Activated CD8-positive, alpha-beta memory T cell treated with anti-CD3 and anti-CD28 coated beads, Interleukin-2, amount 10 ng/mL, durations not matched to agents 7 days and 5 days (primary cell): ENCODE measurements around the gene SLC1A3. TPM values are rescaled to one million over a fixed set of nuclear protein-coding genes. Genes with fewer than 3 reads are reported as not detected.
"Not testable (repeated sequence)": the region's sequence is repeated elsewhere in the genome, so short reads cannot be mapped to it uniquely, and the experiment has no call there.

Source experiments
- ATAC-seq: fragments of 150-1000 bp; cut with Tn5 transposase; one replicate; pipeline ENCODE4 v1.10.0; 2021; ENCODE audit warnings: moderate library complexity
- CTCF ChIA-PET: fragments of 350-600 bp; sonication (Branson Sonifier 250); formaldehyde crosslinking; loops from one replicate; lab custom pipeline; 2021; ENCODE audit warnings: antibody characterized with exemption; lab: Charles Lee
- DNase-seq: peaks from one replicate; pipeline ENCODE4 v3.0.0-alpha.2; 2020
- H3K27ac Mint-ChIP-seq: one replicate; pipeline ENCODE4 v1.8.0; 2021; ENCODE audit warnings: mild to moderate bottlenecking, mixed read lengths
- H3K27me3 Mint-ChIP-seq: one replicate; pipeline ENCODE4 v1.8.0; 2021; ENCODE audit warnings: mixed read lengths
- H3K36me3 Mint-ChIP-seq: one replicate; pipeline ENCODE4 v1.8.0; 2021; ENCODE audit warnings: mild to moderate bottlenecking, mixed read lengths
- H3K4me1 Mint-ChIP-seq: one replicate; pipeline ENCODE4 v1.8.0; 2021; ENCODE audit warnings: mixed read lengths
- H3K4me3 Mint-ChIP-seq: one replicate; pipeline ENCODE4 v1.8.0; 2021; ENCODE audit warnings: mild to moderate bottlenecking, moderate library complexity, mixed read lengths
- H3K9me3 Mint-ChIP-seq: one replicate; pipeline ENCODE4 v1.8.0; 2022; ENCODE audit warnings: low read depth, mixed read lengths
- total RNA-seq, 2 experiments: library from RNA; stranded (reverse); gene quantifications; one replicate each; pipeline ENCODE4 v1.2.3, GENCODE V29; 2021

SLC1A3 gene
- total RNA-seq, 2 experiments from 2014 or later, result not detected

DNA sequence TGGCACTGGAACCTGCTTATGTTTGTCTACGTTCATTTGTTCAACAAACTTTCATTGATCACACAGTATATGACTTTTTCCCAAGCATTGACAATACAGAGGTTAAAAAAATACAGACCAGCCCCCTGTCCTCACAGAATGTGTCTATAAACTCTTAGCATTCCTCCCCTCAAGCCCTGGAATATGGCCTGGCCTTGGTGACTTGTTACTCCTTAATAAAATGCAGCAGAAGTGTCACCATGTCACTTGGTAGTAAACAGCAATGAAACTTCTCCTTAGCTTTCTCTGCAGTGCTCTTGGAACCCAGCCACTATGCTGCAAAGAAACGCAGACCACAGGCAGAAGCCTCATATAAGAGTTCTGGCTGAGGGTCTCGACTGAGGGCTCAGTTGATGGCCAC lies 19.1 kb upstream of the SLC1A3 start:
- no peaks in the 10 kb centered on the region for H3K36me3 Mint-ChIP-seq
- H3K27ac Mint-ChIP-seq, result no peak overlapping the region
- H3K9me3 Mint-ChIP-seq, result no peaks in the 10 kb centered on the region
- H3K4me3 Mint-ChIP-seq, result no peak overlapping the region
- CTCF ChIA-PET, result no interaction called here
- H3K4me1 Mint-ChIP-seq, result no peaks in the 10 kb centered on the region
- peaks cover 7% of the 10 kb centered on the region for H3K27me3 Mint-ChIP-seq
- ATAC-seq (no peak), DNase-seq (no peak)

DNA sequence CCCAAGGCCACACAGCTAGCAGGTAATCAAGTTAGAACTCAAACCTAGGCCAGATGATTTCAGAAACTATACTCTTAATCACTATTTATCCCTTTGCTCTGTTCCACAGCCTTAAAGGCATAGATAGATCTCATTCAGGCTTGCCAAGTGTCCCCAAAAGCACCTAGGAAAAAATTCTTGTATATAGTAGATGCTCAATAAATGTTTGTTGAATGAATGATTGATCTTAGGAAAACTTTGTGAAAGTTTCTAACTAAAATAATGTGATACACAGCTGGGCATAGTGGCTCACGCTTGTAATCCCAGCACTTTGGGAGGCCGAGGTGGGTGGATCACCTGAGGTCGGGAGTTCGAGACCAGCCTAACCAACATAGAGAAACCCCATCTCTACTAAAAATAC lies 16.7 kb upstream of the SLC1A3 start:
- H3K36me3 Mint-ChIP-seq, H3K27ac Mint-ChIP-seq, H3K9me3 Mint-ChIP-seq, H3K4me1 Mint-ChIP-seq, H3K4me3 Mint-ChIP-seq, CTCF ChIA-PET, DNase-seq, ATAC-seq: not testable (repeated sequence)
- peaks cover 10% of the 10 kb centered on the region for H3K27me3 Mint-ChIP-seq

DNA sequence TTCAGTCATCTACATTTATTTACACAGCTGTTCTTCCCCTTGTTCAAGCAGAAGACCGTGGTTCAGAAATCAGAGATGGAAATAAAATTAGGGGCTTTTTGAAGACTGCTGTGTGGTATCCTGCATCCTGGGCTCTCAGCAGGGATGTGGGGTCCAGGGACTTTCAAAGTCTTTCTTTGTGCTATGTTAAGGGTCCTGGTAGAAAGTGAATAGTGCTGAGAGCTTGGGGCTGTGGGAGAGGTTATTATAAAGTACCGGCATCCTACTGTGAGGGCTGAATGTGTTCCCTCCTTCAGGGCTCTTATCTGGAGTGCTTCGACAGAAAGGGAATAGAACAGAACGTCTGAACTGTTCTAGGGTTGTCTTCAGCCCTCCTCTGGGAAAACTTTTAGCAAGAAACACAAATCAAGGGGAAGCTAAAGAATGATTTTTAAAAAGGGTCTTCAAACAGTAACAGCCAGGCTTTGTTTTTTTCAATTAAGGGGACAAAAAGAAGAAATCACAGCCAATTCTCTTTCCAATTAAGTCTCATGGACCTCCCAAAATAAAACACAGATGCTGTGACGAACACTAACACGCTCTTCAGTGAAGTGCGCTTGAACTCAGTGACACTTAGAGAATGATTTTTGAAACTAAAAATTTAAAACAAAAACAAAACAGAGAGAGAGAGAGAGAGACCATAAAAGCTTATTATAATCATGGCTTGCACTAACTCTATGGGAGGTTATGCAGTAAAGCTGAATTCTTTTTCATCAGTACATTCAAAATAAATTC lies 15.7 kb upstream of the SLC1A3 start:
- H3K4me1 Mint-ChIP-seq, result no peaks in the 10 kb centered on the region
- DNase-seq, result no peak
- no peak overlapping the region for H3K27ac Mint-ChIP-seq
- H3K27me3 Mint-ChIP-seq, result peaks cover 10% of the 10 kb centered on the region
- no peak for ATAC-seq
- H3K36me3 Mint-ChIP-seq, result no peaks in the 10 kb centered on the region
- CTCF ChIA-PET, result no interaction called here
- no peak overlapping the region for H3K4me3 Mint-ChIP-seq
- no peaks in the 10 kb centered on the region for H3K9me3 Mint-ChIP-seq

DNA sequence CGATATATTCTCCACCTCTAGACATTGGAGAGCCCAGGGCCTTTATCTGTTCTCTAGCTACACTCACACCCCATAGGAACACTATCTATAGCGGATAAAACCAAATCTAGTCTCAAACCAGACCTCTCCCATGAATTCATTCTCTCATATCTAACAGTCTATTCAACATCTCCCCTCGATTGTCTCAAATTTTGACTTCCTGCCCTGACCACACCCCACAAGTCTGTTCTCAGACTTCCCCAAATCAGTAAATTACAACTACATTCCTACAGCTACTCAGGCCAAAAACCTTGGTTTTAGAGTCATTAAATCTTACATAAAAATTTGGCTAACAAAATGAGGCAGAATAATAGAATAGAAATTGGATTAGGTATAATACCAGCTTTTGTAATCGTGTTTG lies 12.5 kb upstream of the SLC1A3 start:
- Mint-ChIP-seq H3K27ac (no peak overlapping the region), H3K9me3 (no peaks in the 10 kb centered on the region), H3K36me3 (no peaks in the 10 kb centered on the region), H3K4me3 (no peak overlapping the region), H3K27me3 (peaks cover 5% of the 10 kb centered on the region), H3K4me1 (no peaks in the 10 kb centered on the region)
- CTCF ChIA-PET, result no interaction called here
- ATAC-seq (no peak), DNase-seq (no peak)

DNA sequence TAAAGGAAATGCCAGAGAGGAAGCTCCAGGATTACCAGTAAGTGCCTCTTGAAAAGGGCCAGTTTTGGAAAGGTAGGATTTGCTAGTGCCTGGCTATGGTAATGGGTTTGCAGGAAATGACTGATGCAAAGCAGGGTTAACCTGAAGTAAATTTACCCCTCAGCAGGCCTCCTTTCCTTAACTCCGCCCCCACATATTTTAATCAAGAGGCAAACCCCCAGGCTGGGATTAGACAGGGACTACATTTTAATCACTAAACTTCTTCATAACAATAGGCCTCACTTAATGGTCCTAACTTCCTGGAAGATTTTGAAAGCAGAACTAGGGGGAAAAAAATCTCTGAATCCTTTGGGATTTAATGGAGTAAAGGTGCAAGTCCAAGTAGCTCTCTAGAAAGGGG lies 10.2 kb upstream of the SLC1A3 start:
- no peak overlapping the region for H3K27ac Mint-ChIP-seq
- ATAC-seq (no peak), DNase-seq (no peak)
- H3K4me3 Mint-ChIP-seq, result no peak overlapping the region
- H3K27me3 Mint-ChIP-seq, result peaks cover 5% of the 10 kb centered on the region
- H3K36me3 Mint-ChIP-seq, result no peaks in the 10 kb centered on the region
- CTCF ChIA-PET, result no interaction called here
- no peaks in the 10 kb centered on the region for H3K9me3 Mint-ChIP-seq
- H3K4me1 Mint-ChIP-seq, result no peaks in the 10 kb centered on the region

DNA sequence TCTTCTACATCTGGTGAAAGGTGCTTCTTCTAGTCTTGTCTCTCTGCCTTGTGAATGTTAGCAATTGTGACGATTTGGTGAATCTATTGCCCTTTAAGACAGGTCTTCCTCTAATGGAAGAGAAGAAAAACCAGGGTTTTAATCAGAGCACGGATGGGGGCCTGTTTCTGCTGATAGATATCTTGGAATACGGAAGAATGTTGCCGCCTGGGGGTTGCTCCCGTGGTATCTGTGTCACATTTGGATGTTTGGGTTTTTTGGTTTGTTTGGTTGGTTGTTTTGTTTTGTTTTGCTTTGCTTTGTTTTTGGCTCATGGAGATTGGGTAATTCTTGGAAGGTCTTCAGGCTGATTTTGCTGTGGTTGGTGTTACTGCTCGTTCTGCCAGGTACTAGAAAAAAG lies 9.7 kb upstream of the SLC1A3 start:
- DNase-seq (no peak), ATAC-seq (no peak)
- H3K4me1 Mint-ChIP-seq, result no peaks in the 10 kb centered on the region
- no peak overlapping the region for H3K27ac Mint-ChIP-seq
- H3K9me3 Mint-ChIP-seq, result no peaks in the 10 kb centered on the region
- no peak overlapping the region for H3K4me3 Mint-ChIP-seq
- CTCF ChIA-PET, result no interaction called here
- H3K36me3 Mint-ChIP-seq, result no peaks in the 10 kb centered on the region
- H3K27me3 Mint-ChIP-seq, result peaks cover 5% of the 10 kb centered on the region

DNA sequence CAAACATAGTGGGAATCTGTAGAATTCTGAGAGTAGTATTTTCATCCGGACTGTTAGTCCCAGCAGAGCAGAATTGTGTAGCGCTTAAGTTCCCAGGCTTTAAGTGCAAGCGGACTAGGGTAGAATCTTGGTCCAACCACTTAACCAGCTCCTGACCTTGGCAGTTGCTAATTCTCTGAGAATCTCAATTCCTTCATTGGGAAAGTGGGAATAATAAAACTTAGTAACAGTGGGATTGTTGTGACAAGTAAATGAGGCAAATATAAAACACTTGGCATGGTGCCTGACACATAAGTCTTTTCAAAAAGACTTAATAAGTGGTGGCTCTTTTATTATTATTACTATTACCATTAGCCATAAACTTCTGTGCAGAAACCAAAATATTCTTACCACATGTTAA lies 8.4 kb upstream of the SLC1A3 start:
- ATAC-seq (no peak), DNase-seq (no peak)
- Mint-ChIP-seq H3K4me1 (no peaks in the 10 kb centered on the region), H3K4me3 (no peak overlapping the region), H3K36me3 (no peaks in the 10 kb centered on the region), H3K9me3 (no peaks in the 10 kb centered on the region), H3K27me3 (peaks cover 6% of the 10 kb centered on the region), H3K27ac (no peak overlapping the region)
- CTCF ChIA-PET, result no interaction called here

DNA sequence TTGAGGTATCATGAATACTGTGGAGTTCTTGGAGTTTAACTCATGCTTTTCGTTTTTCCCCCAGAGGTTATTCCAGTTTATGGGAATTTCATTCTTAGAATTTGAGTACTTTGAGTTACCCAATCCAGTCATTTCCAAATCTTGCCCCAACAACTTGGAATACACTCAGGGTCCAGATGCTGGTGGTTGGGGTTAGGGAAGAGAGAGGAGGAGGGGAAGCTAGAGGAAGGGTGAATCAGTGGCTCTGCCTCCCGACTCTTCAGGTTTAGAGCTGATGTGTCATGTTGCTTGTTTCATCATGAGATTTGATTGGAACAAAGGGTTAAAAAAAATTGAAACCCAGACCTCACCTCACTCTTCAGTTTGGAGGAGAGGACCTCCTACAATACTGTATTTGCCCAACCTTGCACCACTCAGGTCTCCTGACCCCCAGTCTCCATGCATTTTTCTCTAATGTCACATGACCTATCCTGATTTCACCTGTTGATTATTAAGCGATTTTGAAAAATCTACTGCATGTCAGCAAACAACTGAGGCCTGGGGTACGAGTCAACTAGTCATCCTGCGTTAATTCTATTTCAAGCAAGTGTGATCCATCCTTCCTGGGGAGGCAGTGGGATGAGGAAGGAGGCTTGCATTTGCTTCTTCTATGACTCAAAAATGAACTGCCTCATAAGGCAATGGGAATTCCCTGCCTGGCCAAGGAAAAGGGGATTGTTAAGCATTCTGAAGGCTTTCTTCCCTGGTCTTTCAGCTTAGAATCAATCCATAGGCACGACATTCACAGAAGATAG lies 6.2 kb upstream of the SLC1A3 start:
- no peaks in the 10 kb centered on the region for H3K36me3 Mint-ChIP-seq
- CTCF ChIA-PET, result no interaction called here
- H3K4me3 Mint-ChIP-seq, result no peak overlapping the region
- H3K27me3 Mint-ChIP-seq, result peaks cover 22% of the 10 kb centered on the region
- DNase-seq, result no peak
- H3K27ac Mint-ChIP-seq, result no peak overlapping the region
- ATAC-seq, result no peak
- H3K9me3 Mint-ChIP-seq, result no peaks in the 10 kb centered on the region
- H3K4me1 Mint-ChIP-seq, result no peaks in the 10 kb centered on the region

DNA sequence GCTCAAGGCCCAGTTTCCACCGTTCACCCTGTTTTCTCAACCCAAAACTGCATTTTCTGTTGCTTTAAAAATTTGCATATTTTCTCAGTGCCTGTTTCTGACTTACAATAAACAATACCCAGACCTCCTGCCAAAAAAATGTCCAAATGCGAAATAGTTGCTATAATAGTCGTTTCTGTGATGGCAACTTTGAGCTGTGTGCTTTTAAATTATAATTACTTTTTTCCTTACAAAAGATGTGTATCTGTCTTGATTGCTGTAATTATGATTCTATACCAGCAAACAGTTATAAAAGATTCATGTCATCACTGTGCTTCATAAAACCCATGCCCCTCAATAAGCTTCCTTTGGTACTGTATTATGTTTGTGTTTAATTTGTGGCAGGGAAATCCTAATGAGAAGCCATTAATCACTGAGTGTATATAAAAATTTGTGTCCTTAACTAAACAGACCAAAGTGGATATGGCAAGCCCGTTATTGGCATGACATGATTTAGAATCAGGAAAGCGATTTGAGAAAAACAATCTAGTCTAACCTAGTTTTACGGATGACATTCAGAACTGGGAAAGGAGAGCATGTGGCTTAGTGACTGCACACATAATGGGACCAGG lies 5.4 kb upstream of the SLC1A3 start:
- no peak overlapping the region for H3K4me3 Mint-ChIP-seq
- H3K9me3 Mint-ChIP-seq, result no peaks in the 10 kb centered on the region
- H3K36me3 Mint-ChIP-seq, result no peaks in the 10 kb centered on the region
- H3K4me1 Mint-ChIP-seq, result peaks cover 6% of the 10 kb centered on the region
- peaks cover 28% of the 10 kb centered on the region for H3K27me3 Mint-ChIP-seq
- H3K27ac Mint-ChIP-seq, result no peak overlapping the region
- ATAC-seq (no peak), DNase-seq (no peak)
- CTCF ChIA-PET, result no interaction called here

DNA sequence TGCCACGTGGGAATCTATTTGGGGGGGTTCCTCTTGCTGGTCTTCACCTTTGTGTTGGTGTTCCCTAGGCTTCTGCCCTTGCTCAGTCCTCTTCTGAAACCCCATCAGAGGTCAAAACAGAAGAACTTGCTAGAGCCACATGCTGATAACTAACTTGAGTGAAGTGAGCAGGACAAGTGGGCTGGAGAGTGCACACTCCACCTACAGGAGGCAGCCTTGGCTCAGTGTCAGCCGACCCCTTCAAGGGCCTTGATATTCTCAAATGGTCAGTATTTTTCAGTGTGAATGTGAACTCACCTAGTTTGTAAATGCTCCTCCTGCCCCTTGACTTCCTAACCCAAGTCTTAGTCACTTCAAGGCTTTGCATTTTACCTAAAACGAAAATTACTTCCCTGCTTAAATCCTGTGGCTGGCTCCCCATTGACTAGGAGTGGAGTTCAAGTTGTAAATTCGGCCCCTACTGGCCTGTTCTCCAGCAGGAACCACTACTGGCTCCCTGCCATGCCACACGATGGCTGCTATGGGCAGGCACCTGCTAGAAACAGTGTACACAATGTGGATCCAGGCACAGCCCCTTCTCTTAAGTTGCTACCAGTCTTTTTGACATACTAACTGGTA lies 3.6 kb upstream of the SLC1A3 start:
- CTCF ChIA-PET, result no interaction called here
- no peaks in the 10 kb centered on the region for H3K9me3 Mint-ChIP-seq
- no peak overlapping the region for H3K27ac Mint-ChIP-seq
- no peak overlapping the region for H3K4me3 Mint-ChIP-seq
- no peak for ATAC-seq
- H3K36me3 Mint-ChIP-seq, result no peaks in the 10 kb centered on the region
- no peak for DNase-seq
- H3K4me1 Mint-ChIP-seq, result peaks cover 20% of the 10 kb centered on the region
- H3K27me3 Mint-ChIP-seq, result peaks cover 44% of the 10 kb centered on the region

DNA sequence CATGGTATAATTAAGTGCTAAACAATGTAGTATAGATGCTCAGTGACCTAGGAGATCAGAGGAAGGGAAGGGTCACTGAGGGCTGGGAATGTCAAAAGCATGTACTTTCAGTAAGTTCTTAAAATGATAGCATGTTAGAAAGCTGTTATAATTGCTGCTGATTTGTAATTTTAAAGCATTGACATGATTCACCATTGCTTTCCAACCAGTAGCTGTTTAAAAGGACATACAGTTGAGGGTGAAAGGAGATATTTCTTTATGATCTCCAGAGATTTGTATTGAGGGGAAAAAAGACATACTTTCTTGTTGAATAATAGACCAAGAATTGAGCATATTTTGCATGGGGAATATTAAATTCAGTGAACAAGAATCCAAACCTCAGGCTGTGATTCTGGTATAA lies 1.2 kb upstream of the SLC1A3 start:
- Mint-ChIP-seq H3K27me3 (peaks cover 65% of the 10 kb centered on the region), H3K4me3 (no peak overlapping the region), H3K9me3 (no peaks in the 10 kb centered on the region), H3K27ac (no peak overlapping the region), H3K4me1 (peaks cover 20% of the 10 kb centered on the region), H3K36me3 (no peaks in the 10 kb centered on the region)
- DNase-seq (no peak), ATAC-seq (no peak)
- CTCF ChIA-PET, result no interaction called here

DNA sequence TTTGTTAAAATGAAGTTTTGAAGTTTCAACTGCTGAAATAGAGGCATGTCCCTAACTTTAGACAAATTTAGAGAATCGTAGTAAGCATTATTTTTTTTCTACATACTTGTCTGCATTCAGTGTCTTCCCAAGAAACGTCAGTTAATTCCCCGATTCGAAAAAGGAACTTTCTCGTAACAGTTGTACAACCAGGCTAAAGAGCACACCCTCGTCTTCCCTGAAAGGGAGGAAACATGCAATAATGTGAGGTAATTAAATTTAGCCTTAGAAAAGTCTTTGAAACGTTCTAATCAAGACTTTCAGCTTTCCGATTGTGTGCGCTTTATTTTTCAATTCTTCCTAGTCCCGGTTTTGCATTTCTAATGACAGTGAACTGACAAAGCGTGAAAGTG lies 374 bp upstream of the SLC1A3 start:
- Mint-ChIP-seq H3K4me1 (peaks cover 20% of the 10 kb centered on the region), H3K4me3 (peak overlapping the region; percentile 74), H3K9me3 (no peaks in the 10 kb centered on the region), H3K27ac (no peak overlapping the region), H3K27me3 (peaks cover 73% of the 10 kb centered on the region), H3K36me3 (no peaks in the 10 kb centered on the region)
- no peak for ATAC-seq
- CTCF ChIA-PET, result interaction anchor here (1.7 kb wide), 1 partner anchor 99 kb away, joined by 3 read pairs; no protein-coding TSS in a partner anchor
- no peak for DNase-seq

DNA sequence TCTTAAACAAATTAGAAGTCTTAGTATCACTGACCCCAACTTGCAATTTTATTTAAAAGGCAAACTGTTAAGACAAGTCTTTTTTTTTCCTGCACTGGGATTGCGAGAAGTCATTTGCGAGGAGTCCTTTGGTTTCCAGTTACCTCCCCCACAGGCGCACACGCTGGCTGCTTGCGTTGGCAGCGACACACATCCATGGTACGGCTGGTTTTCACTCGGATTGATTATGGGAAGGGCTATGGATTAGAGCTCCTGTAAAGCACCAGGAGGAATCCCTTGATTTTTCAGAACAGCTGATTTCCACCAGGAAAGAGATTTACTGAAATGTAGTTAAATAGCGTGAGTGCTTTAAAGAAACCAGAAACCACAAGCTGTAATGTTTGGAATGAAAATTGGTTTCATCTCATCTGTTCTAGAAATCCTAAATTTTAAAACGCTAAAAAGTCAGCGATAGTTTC lies 737 bp downstream of the SLC1A3 start:
- peaks cover 80% of the 10 kb centered on the region for H3K27me3 Mint-ChIP-seq
- CTCF ChIA-PET, result interaction anchor here (1.7 kb wide), 1 partner anchor 100 kb away, joined by 3 read pairs; no protein-coding TSS in a partner anchor
- DNase-seq (no peak), ATAC-seq (no peak)
- no peaks in the 10 kb centered on the region for H3K36me3 Mint-ChIP-seq
- H3K9me3 Mint-ChIP-seq, result no peaks in the 10 kb centered on the region
- H3K4me3 Mint-ChIP-seq, result peak overlapping the region; percentile 74
- peaks cover 20% of the 10 kb centered on the region for H3K4me1 Mint-ChIP-seq
- H3K27ac Mint-ChIP-seq, result no peak overlapping the region
